HG02642 (cell line): Measurements from ENCODE around the gene CIAPIN1.

Source experiments
- ATAC-seq: cut with Tn5 transposase; IDR thresholded peaks from one replicate; pipeline ENCODE4 v1.9.1; 2021; ENCODE audit warnings: mild to moderate bottlenecking; ENCODE audit not compliant: unreplicated experiment, poor library complexity

CIAPIN1 gene

GRCh38 chr16:57477531-57478202, 30.5 kb upstream of the CIAPIN1 start:
- ATAC-seq, result no peak

- ATAC-seq, result no peak
Measured at GRCh38 chr16:57476546-57477410, 29.6 kb upstream of the CIAPIN1 start.

- ATAC-seq, result peak; percentile 82
Measured at GRCh38 chr16:57475711-57476339, 28.6 kb upstream of the CIAPIN1 start.

- ATAC-seq, result no peak
Measured at GRCh38 chr16:57474671-57475661, 27.8 kb upstream of the CIAPIN1 start.

GRCh38 chr16:57473906-57474305, 26.7 kb upstream of the CIAPIN1 start:
- no peak for ATAC-seq

GRCh38 chr16:57473176-57473840, 26.1 kb upstream of the CIAPIN1 start:
- no peak for ATAC-seq

- ATAC-seq, result no peak
Measured at GRCh38 chr16:57472665-57473060, 25.5 kb upstream of the CIAPIN1 start.

- ATAC-seq, result no peak
Measured at GRCh38 chr16:57471852-57472664, 24.9 kb upstream of the CIAPIN1 start.

- no peak for ATAC-seq
Measured at GRCh38 chr16:57471209-57471608, 24.0 kb upstream of the CIAPIN1 start.

- no peak for ATAC-seq
Measured at GRCh38 chr16:57470711-57471110, 23.5 kb upstream of the CIAPIN1 start.

- no peak for ATAC-seq
Measured at GRCh38 chr16:57469917-57470470, 22.8 kb upstream of the CIAPIN1 start.

- no peak for ATAC-seq
Measured at GRCh38 chr16:57469046-57469445, 21.9 kb upstream of the CIAPIN1 start.

- no peak for ATAC-seq
Measured at GRCh38 chr16:57468346-57468745, 21.2 kb upstream of the CIAPIN1 start.

- no peak for ATAC-seq
Measured at GRCh38 chr16:57464523-57464922, 17.3 kb upstream of the CIAPIN1 start.

- ATAC-seq, result peak; percentile 22
Measured at GRCh38 chr16:57462978-57463362, 15.8 kb upstream of the CIAPIN1 start.

GRCh38 chr16:57462209-57462977, 15.2 kb upstream of the CIAPIN1 start, which contains the start of gene POLR2C:
POLR2C (plus strand) TSS chr16:57462679; CDS start chr16:57462725, 46 bp downstream.
- peak; percentile 95 for ATAC-seq

GRCh38 chr16:57452021-57452420, 4.8 kb upstream of the CIAPIN1 start:
- ATAC-seq, result no peak
